HepG2 (cell line): Measurements from ENCODE around the gene ADAM22.

Experiments
- HOXA7 ChIP-seq: sonication (generic); formaldehyde crosslinking; IDR thresholded peaks from 2 replicates; pipeline ENCODE4 v1.8.1; 2022; ENCODE audit warnings: mild to moderate bottlenecking, missing genetic modification reagents, moderate library complexity
- KAT7 ChIP-seq: IDR thresholded peaks from 2 replicates; pipeline ENCODE4 v1.6.1; 2018; ENCODE audit warnings: borderline replicate concordance, missing compliant biosample characterization
- MAZ ChIP-seq, 2 experiments: sonication (generic) in 1 of 2; formaldehyde crosslinking in 1 of 2; IDR thresholded peaks; 2 replicates each; pipeline versions ENCODE4 v1.5.0 to v1.6.1; 2012 to 2020; ENCODE audit warnings: low read depth in 2 of 2, mild to moderate bottlenecking in 2 of 2, borderline replicate concordance in 1 of 2, improper control_type of control experiment in 1 of 2, low read length in 1 of 2, missing genetic modification reagents in 1 of 2, moderate library complexity in 1 of 2
- MIER2 ChIP-seq: IDR thresholded peaks from 2 replicates; pipeline ENCODE4 v1.6.1; 2016; ENCODE audit warnings: missing biosample characterization, missing genetic modification reagents
- RELA ChIP-seq: sonication (generic); formaldehyde crosslinking; IDR thresholded peaks from 2 replicates; pipeline ENCODE4 v1.4.0; 2020; ENCODE audit warnings: missing genetic modification reagents

- no peak for TF ChIP-seq RELA
- TF ChIP-seq MIER2 (CRISPR knock-in tag) = no peak
- no peak for TF ChIP-seq KAT7 (CRISPR knock-in tag)
- TF ChIP-seq HOXA7 (CRISPR knock-in tag) = no peak
- no peak for TF ChIP-seq MAZ (IDR thresholded peaks at IDR 0.05; ENCODE audit: borderline replicate concordance, low read depth, low read length)
- TF ChIP-seq MAZ (CRISPR knock-in tag; IDR thresholded peaks at IDR 0.05; ENCODE audit: low read depth) = no peak
Measured at GRCh38 chr7:87926581-87927461, 7.2 kb upstream of the ADAM22 start.
